ENCODE data around the gene CNTN4. TPM values are rescaled to one million over a fixed set of nuclear protein-coding genes. Genes with fewer than 3 reads are reported as not detected.

CNTN4 gene
- total and polyA plus RNA-seq, 3 experiments from 2014 or later: not detected

DNA sequence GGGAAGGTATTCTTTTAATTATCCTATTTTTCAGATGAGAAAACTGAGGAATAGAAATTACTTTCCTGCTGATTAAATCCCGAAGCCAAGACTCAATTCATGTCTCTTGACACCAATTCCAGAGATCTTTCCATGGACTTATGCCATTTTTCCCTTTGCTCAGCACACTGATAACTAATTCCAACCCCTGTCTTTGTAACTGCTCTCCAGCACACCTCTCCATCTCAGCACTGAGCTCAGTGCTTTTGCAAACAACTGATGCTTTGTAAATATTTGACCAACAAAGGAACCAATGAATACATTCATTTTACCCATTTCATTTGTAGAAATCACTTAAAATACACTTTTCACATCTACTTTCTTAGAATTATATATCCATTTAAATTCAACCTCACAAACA lies 762.5 kb downstream of the CNTN4 start:
- H3K4me1 ChIP-seq (ENCODE audit: insufficient read depth, low read length): no peaks in the 10 kb centered on the region
- no peak for DNase-seq
- H3K27me3 Mint-ChIP-seq: peaks cover 2 to 7% of the 10 kb centered on the region in 2 donors
- H3K4me3 Mint-ChIP-seq: no peak overlapping the region
- H3K4me1 Mint-ChIP-seq: peaks cover 3 to 9% (median 7%) of the 10 kb centered on the region in 3 donors
- ChIA-PET CTCF (no interaction called here), POLR2A (no interaction called here)
- H3K27me3 ChIP-seq (ENCODE audit: insufficient read depth, low read length, poor library complexity, severe bottlenecking): no peaks in the 10 kb centered on the region
- H3K9me3 ChIP-seq (ENCODE audit: low read length): no peaks in the 10 kb centered on the region
- H3K36me3 Mint-ChIP-seq: no peaks in the 10 kb centered on the region
- no peaks in the 10 kb centered on the region for H3K9me3 Mint-ChIP-seq
- no peak overlapping the region for H3K27ac Mint-ChIP-seq
- no peak overlapping the region for H3K4me3 ChIP-seq (ENCODE audit: low read length)
- no peak overlapping the region for H3K27ac ChIP-seq (ENCODE audit: low read depth, low read length)
- no peaks in the 10 kb centered on the region for H3K36me3 ChIP-seq (ENCODE audit: insufficient read depth, low read length)

DNA sequence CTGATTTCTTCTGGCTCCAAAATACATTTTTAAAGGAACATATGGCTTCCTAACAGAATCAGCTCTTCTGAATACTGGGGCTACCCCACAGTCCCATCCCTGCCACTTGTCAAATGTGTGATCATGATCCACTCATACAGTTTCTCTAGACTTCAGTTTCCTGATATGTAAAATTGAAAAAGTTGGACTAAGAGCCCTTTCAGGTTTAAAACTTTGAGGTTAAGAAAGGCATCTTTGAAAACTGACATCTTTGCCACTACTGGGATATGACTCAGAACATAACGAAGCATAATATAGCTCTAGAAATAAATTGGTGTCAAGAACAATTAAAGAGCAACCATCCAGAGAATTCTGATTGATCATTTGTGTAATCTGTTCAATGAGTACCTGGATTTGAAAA lies 763.3 kb downstream of the CNTN4 start:
- Histone ChIP-seq H3K9me3 (ENCODE audit: low read length) (no peaks in the 10 kb centered on the region), H3K4me1 (ENCODE audit: insufficient read depth, low read length) (no peaks in the 10 kb centered on the region), H3K27ac (ENCODE audit: low read depth, low read length) (no peak overlapping the region), H3K36me3 (ENCODE audit: insufficient read depth, low read length) (no peaks in the 10 kb centered on the region), H3K4me3 (ENCODE audit: low read length) (no peak overlapping the region), H3K27me3 (ENCODE audit: insufficient read depth, low read length, poor library complexity, severe bottlenecking) (no peaks in the 10 kb centered on the region)
- no peak for DNase-seq
- ChIA-PET POLR2A (no interaction called here), CTCF (no interaction called here)
- H3K36me3 Mint-ChIP-seq: no peaks in the 10 kb centered on the region
- no peaks in the 10 kb centered on the region for H3K9me3 Mint-ChIP-seq
- peaks cover 2 to 7% of the 10 kb centered on the region in 2 donors for H3K27me3 Mint-ChIP-seq
- no peak overlapping the region for H3K27ac Mint-ChIP-seq
- H3K4me1 Mint-ChIP-seq: peaks cover 0 to 1% (median 0%) of the 10 kb centered on the region in 3 donors
- no peak overlapping the region for H3K4me3 Mint-ChIP-seq

DNA sequence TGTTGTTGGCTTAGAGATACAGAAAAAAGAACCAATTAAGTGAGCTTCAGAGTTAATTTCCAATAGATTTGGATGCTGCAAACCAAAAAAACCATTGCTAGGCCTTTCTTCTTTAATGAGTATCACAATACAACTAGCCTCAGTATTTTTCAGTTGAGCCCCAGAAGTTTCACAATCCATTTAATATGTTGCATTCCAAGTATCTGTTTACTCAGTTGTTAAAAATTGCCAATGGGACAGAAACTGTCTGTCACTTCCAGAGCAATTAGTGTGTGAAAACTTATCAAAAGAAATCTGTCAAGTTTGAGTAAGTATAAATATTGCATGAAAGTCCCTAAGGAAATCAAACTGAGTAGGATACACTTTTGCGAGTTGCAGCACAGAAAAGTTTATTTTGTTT lies 763.7 kb downstream of the CNTN4 start:
- ChIA-PET POLR2A (no interaction called here), CTCF (no interaction called here)
- no peaks in the 10 kb centered on the region for H3K36me3 ChIP-seq (ENCODE audit: insufficient read depth, low read length)
- H3K27me3 ChIP-seq (ENCODE audit: insufficient read depth, low read length, poor library complexity, severe bottlenecking): no peaks in the 10 kb centered on the region
- H3K27ac Mint-ChIP-seq: no peak overlapping the region
- H3K9me3 ChIP-seq (ENCODE audit: low read length): no peaks in the 10 kb centered on the region
- no peak overlapping the region for H3K4me3 ChIP-seq (ENCODE audit: low read length)
- no peaks in the 10 kb centered on the region for H3K9me3 Mint-ChIP-seq
- no peak for DNase-seq
- no peaks in the 10 kb centered on the region for H3K4me1 Mint-ChIP-seq
- H3K27me3 Mint-ChIP-seq: peaks cover 2 to 9% of the 10 kb centered on the region in 2 donors
- no peak overlapping the region for H3K27ac ChIP-seq (ENCODE audit: low read depth, low read length)
- no peaks in the 10 kb centered on the region for H3K4me1 ChIP-seq (ENCODE audit: insufficient read depth, low read length)
- no peaks in the 10 kb centered on the region for H3K36me3 Mint-ChIP-seq
- no peak overlapping the region for H3K4me3 Mint-ChIP-seq

DNA sequence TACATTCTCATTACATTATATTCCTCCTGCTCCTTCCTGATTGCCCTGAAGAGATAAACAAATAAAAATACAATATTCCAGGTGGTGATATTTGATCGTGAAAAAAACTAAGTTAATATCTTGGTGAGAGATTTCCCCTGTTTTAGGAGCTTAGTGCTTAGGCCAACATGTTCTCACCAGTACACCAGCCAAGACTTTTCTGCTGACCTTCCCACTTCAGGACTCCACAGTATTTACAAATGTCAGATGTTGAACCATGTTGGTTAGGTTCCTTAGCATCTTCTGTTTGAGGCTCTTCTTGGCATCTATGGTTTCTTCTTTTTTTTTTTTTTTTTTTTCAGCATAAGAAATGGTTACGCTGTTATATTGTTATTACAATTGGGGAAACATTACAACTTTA lies 764.5 kb downstream of the CNTN4 start:
- Histone ChIP-seq H3K9me3 (ENCODE audit: low read length) (no peaks in the 10 kb centered on the region), H3K4me3 (ENCODE audit: low read length) (no peak overlapping the region), H3K27ac (ENCODE audit: low read depth, low read length) (no peak overlapping the region), H3K27me3 (ENCODE audit: insufficient read depth, low read length, poor library complexity, severe bottlenecking) (no peaks in the 10 kb centered on the region), H3K4me1 (ENCODE audit: insufficient read depth, low read length) (no peaks in the 10 kb centered on the region), H3K36me3 (ENCODE audit: insufficient read depth, low read length) (no peaks in the 10 kb centered on the region)
- Mint-ChIP-seq H3K4me1 (no peaks in the 10 kb centered on the region), H3K9me3 (no peaks in the 10 kb centered on the region), H3K27me3 (peaks cover 6 to 11% of the 10 kb centered on the region in 2 donors), H3K36me3 (no peaks in the 10 kb centered on the region), H3K4me3 (no peak overlapping the region), H3K27ac (no peak overlapping the region)
- ChIA-PET POLR2A (no interaction called here), CTCF (no interaction called here)
- no peak for DNase-seq

DNA sequence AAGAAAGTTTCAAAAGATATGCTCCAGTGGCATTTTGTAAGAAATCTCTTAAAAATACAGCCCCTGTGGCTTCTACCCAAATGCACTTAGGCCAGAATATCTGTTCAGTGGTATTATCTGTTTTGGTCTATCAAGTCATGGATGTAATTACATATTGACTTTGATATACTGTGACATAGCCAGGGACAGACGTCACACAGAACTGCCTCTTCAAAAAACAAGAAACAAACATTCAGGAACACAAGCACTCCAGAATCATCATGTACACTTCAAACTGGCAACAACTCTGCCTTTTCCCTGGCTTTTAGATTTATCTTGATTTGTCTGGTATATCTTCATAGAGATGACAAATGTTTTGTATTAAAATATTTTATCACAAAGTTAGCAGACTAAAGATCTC lies 771.2 kb downstream of the CNTN4 start:
- POLR2A ChIA-PET: no interaction called here
- Histone ChIP-seq H3K4me3 (ENCODE audit: low read length) (no peak overlapping the region), H3K27me3 (ENCODE audit: insufficient read depth, low read length, poor library complexity, severe bottlenecking) (no peaks in the 10 kb centered on the region), H3K27ac (ENCODE audit: low read depth, low read length) (no peak overlapping the region), H3K4me1 (ENCODE audit: insufficient read depth, low read length) (no peaks in the 10 kb centered on the region), H3K9me3 (ENCODE audit: low read length) (no peaks in the 10 kb centered on the region), H3K36me3 (ENCODE audit: insufficient read depth, low read length) (no peaks in the 10 kb centered on the region)
- Mint-ChIP-seq H3K4me1 (no peaks in the 10 kb centered on the region), H3K4me3 (no peak overlapping the region), H3K27me3 (peaks cover 11 to 18% of the 10 kb centered on the region in 2 donors), H3K36me3 (no peaks in the 10 kb centered on the region), H3K27ac (no peak overlapping the region), H3K9me3 (no peaks in the 10 kb centered on the region)
- CTCF ChIA-PET: no interaction called here
- no peak for DNase-seq

DNA sequence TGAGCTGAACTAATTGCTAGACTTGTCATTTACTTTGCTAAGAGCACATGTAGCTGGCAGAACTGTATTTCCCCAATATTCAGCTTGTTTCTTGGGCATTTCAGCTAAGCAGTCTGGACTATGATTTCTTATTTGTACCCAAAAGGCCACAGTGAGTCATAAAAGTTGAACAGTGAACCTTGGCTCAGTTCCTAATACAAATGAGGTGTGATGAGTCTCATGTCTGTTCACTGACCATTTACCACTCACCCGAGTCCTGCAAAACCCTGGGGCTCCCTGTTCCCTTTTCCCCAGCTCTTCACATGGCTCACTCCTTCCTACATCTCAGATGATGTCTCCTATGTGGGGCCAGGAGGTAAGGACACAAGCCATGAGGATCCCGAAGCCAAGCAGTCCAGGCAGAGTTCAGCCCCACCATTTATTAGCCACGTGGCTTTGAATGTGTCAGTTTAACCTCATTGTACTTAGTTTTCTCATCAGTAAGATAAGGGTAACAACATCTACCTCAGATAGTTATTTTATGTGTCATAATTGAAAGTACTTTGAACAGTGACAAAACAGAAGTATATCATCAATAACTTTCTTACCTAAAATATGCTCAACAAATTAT lies 772.2 kb downstream of the CNTN4 start:
- Histone ChIP-seq H3K4me3 (ENCODE audit: low read length) (no peak overlapping the region), H3K9me3 (ENCODE audit: low read length) (no peaks in the 10 kb centered on the region), H3K27me3 (ENCODE audit: insufficient read depth, low read length, poor library complexity, severe bottlenecking) (no peaks in the 10 kb centered on the region), H3K27ac (ENCODE audit: low read depth, low read length) (no peak overlapping the region), H3K36me3 (ENCODE audit: insufficient read depth, low read length) (no peaks in the 10 kb centered on the region), H3K4me1 (ENCODE audit: insufficient read depth, low read length) (no peaks in the 10 kb centered on the region)
- Mint-ChIP-seq H3K9me3 (no peaks in the 10 kb centered on the region), H3K4me3 (no peak overlapping the region), H3K27ac (no peak overlapping the region), H3K4me1 (no peaks in the 10 kb centered on the region), H3K27me3 (peaks cover 13 to 18% of the 10 kb centered on the region in 2 donors), H3K36me3 (no peaks in the 10 kb centered on the region)
- no peak for DNase-seq
- POLR2A ChIA-PET: no interaction called here
- CTCF ChIA-PET: no interaction called here

DNA sequence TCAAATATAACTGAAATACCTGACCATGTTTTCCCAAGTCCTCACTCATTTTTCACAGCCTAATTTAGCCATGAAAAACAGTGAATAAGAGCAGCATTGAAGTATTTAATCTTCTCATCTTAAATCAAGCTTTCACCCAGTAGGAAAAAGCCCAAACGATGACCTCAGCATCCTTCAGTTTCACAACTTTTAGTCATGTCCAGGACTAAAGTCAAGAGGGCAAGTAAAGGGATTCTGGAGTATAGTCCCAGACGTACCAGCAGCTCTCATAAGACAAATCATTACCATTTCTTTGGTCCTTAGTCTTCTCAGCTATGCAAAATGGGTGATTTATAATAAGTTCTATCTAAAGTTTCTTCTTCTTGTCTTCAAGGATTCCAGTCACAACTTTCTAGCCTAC lies 774.2 kb downstream of the CNTN4 start:
- POLR2A ChIA-PET: no interaction called here
- no peak overlapping the region for H3K4me3 Mint-ChIP-seq
- Histone ChIP-seq H3K4me3 (ENCODE audit: low read length) (no peak overlapping the region), H3K27ac (ENCODE audit: low read depth, low read length) (no peak overlapping the region), H3K27me3 (ENCODE audit: insufficient read depth, low read length, poor library complexity, severe bottlenecking) (no peaks in the 10 kb centered on the region), H3K4me1 (ENCODE audit: insufficient read depth, low read length) (no peaks in the 10 kb centered on the region), H3K9me3 (ENCODE audit: low read length) (no peaks in the 10 kb centered on the region), H3K36me3 (ENCODE audit: insufficient read depth, low read length) (no peaks in the 10 kb centered on the region)
- CTCF ChIA-PET: no interaction called here
- H3K4me1 Mint-ChIP-seq: no peaks in the 10 kb centered on the region
- no peak for DNase-seq
- no peaks in the 10 kb centered on the region for H3K9me3 Mint-ChIP-seq
- H3K36me3 Mint-ChIP-seq: no peaks in the 10 kb centered on the region
- no peak overlapping the region for H3K27ac Mint-ChIP-seq
- peaks cover 8 to 9% of the 10 kb centered on the region in 2 donors for H3K27me3 Mint-ChIP-seq

DNA sequence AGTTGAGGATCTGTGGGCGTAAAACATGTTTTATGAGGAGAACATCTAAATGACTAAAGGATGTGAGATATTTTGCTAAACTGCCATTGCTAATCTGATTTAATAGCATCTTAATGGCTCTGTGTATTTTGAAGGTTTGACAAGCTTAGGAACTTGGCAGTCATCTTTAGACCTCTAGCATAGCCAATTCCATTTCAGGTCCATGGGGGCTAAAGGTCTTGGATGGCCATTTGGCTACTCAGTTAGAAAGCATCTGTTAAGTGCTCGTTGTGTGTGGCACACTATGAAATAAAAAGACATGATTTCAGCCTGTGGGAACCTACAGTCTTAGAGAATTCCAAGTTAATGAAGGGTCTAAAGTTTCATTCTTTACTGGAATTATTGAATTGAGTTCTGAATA lies 775.3 kb downstream of the CNTN4 start:
- H3K9me3 ChIP-seq (ENCODE audit: low read length): no peaks in the 10 kb centered on the region
- H3K27ac ChIP-seq (ENCODE audit: low read depth, low read length): no peak overlapping the region
- Mint-ChIP-seq H3K36me3 (no peaks in the 10 kb centered on the region), H3K27me3 (peaks cover 7 to 11% of the 10 kb centered on the region in 2 donors), H3K4me1 (no peaks in the 10 kb centered on the region), H3K9me3 (no peaks in the 10 kb centered on the region), H3K4me3 (no peak overlapping the region), H3K27ac (no peak overlapping the region)
- ChIA-PET POLR2A (no interaction called here), CTCF (no interaction called here)
- no peak overlapping the region for H3K4me3 ChIP-seq (ENCODE audit: low read length)
- H3K4me1 ChIP-seq (ENCODE audit: insufficient read depth, low read length): no peaks in the 10 kb centered on the region
- DNase-seq: no peak
- H3K27me3 ChIP-seq (ENCODE audit: insufficient read depth, low read length, poor library complexity, severe bottlenecking): no peaks in the 10 kb centered on the region
- H3K36me3 ChIP-seq (ENCODE audit: insufficient read depth, low read length): no peaks in the 10 kb centered on the region

DNA sequence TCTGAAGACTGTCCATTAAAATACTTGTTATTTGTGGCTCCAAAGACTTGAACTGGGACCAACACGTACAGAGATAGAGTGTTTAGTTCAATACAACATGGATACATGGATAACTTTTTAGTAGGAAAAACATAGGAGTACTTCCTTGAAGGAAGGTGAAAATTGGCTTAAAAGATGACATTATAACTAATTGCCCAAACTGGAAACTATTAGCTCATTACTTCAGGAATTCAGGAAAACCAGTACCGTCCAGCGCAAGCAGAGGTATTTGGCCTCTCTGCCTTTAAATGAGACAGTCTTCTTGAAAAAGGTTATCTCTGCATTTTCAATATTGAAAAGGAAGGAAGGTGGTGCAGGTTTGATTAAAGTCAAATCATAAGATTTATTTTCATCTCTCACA lies 777.0 kb downstream of the CNTN4 start:
- ChIA-PET POLR2A (no interaction called here), CTCF (no interaction called here)
- Mint-ChIP-seq H3K36me3 (no peaks in the 10 kb centered on the region), H3K4me3 (no peak overlapping the region), H3K4me1 (no peaks in the 10 kb centered on the region), H3K27me3 (peaks cover 7 to 11% of the 10 kb centered on the region in 2 donors), H3K9me3 (no peaks in the 10 kb centered on the region), H3K27ac (no peak overlapping the region)
- Histone ChIP-seq H3K4me1 (ENCODE audit: insufficient read depth, low read length) (no peaks in the 10 kb centered on the region), H3K4me3 (ENCODE audit: low read length) (no peak overlapping the region), H3K36me3 (ENCODE audit: insufficient read depth, low read length) (no peaks in the 10 kb centered on the region), H3K27ac (ENCODE audit: low read depth, low read length) (no peak overlapping the region), H3K9me3 (ENCODE audit: low read length) (no peaks in the 10 kb centered on the region), H3K27me3 (ENCODE audit: insufficient read depth, low read length, poor library complexity, severe bottlenecking) (no peaks in the 10 kb centered on the region)
- DNase-seq: no peak

Data from CD8-positive, alpha-beta memory T cell (primary cell).